NCI-H2029 treated with DMSO at 0.1 percent for 48 hours (cell line): ENCODE data around the gene PLEKHA6.

Experiments
- DNase-seq: peaks from one replicate; lab custom pipeline; 2025; lab: John Stamatoyannopoulos, UW

The PLEKHA6 gene

GRCh38 chr1:204283711-204284651 lies 75.7 kb downstream of the PLEKHA6 start:
- no peak for DNase-seq

GRCh38 chr1:204282761-204283221 lies 76.9 kb downstream of the PLEKHA6 start:
- no peak for DNase-seq

- no peak for DNase-seq
Observed at GRCh38 chr1:204280099-204280961, 79.4 kb downstream of the PLEKHA6 start.

GRCh38 chr1:204278958-204279357 lies 80.8 kb downstream of the PLEKHA6 start:
- no peak for DNase-seq

- DNase-seq = no peak
Observed at GRCh38 chr1:204278251-204278650, 81.5 kb downstream of the PLEKHA6 start.

- DNase-seq = no peak
Observed at GRCh38 chr1:204277563-204278219, 82.0 kb downstream of the PLEKHA6 start.

GRCh38 chr1:204275695-204276370 lies 83.9 kb downstream of the PLEKHA6 start:
- DNase-seq = no peak

- no peak for DNase-seq
Observed at GRCh38 chr1:204274446-204274845, 85.3 kb downstream of the PLEKHA6 start.

GRCh38 chr1:204272505-204272904 lies 87.2 kb downstream of the PLEKHA6 start:
- DNase-seq = no peak

- DNase-seq = no peak
Observed at GRCh38 chr1:204271970-204272369, 87.8 kb downstream of the PLEKHA6 start.

- DNase-seq = no peak
Observed at GRCh38 chr1:204268101-204268500, 91.6 kb downstream of the PLEKHA6 start.

GRCh38 chr1:204267191-204267601 lies 92.5 kb downstream of the PLEKHA6 start:
- no peak for DNase-seq

- DNase-seq = no peak
Observed at GRCh38 chr1:204266504-204267034, 93.2 kb downstream of the PLEKHA6 start.

GRCh38 chr1:204265665-204266064 lies 94.1 kb downstream of the PLEKHA6 start:
- no peak for DNase-seq

- DNase-seq = no peak
Observed at GRCh38 chr1:204264805-204265204, 94.9 kb downstream of the PLEKHA6 start.

- no peak for DNase-seq
Observed at GRCh38 chr1:204263254-204263910, 96.3 kb downstream of the PLEKHA6 start.

- DNase-seq = no peak
Observed at GRCh38 chr1:204262506-204263253, 97.0 kb downstream of the PLEKHA6 start.

GRCh38 chr1:204261746-204262505 lies 97.8 kb downstream of the PLEKHA6 start:
- no peak for DNase-seq

- DNase-seq = no peak
Observed at GRCh38 chr1:204261266-204261665, 98.5 kb downstream of the PLEKHA6 start.
